GM21619 (cell line): ENCODE results near the gene DHDH.

Experiments
- ATAC-seq: cut with Tn5 transposase; IDR thresholded peaks from one replicate; pipeline ENCODE4 v1.9.1; 2021; ENCODE audit not compliant: unreplicated experiment

Gene DHDH

GRCh38 chr19:48989701-48990291, 56.3 kb downstream of the DHDH start:
- ATAC-seq: no peak

- ATAC-seq: no peak
These were observed 56.9 kb downstream of the DHDH start for GRCh38 chr19:48990400-48990799.

- ATAC-seq: no peak
These were observed 57.6 kb downstream of the DHDH start for GRCh38 chr19:48991011-48991609.

GRCh38 chr19:48991873-48992580, 58.5 kb downstream of the DHDH start:
- ATAC-seq: no peak

- peak; percentile 3 for ATAC-seq
These were observed 59.2 kb downstream of the DHDH start for GRCh38 chr19:48992581-48993174.

GRCh38 chr19:48993175-48994034, 59.9 kb downstream of the DHDH start, which contains the start of the genes GYS1 and RUVBL2:
TSS of gene GYS1 (minus strand) at chr19:48993309. CDS start at chr19:48993112, 197 bp downstream.
TSS of gene RUVBL2 (plus strand) at chr19:48993887. CDS start at chr19:48993912, 25 bp downstream.
- ATAC-seq: peak; percentile 78

- no peak for ATAC-seq
These were observed 60.5 kb downstream of the DHDH start for GRCh38 chr19:48994035-48994386.
